ENCODE results near the gene ATF7. TPM values are rescaled to one million over a fixed set of nuclear protein-coding genes. Genes with fewer than 3 reads are reported as not detected.
A peak's percentile ranks its signal among the peaks of the same experiment; 100 is the strongest.
"Not testable (repeated sequence)": the region's sequence is repeated elsewhere in the genome, so short reads cannot be mapped to it uniquely, and the experiment has no call there.

The ATF7 gene
- total and polyA plus RNA-seq, 2 experiments from 2014 or later, result 12.8 to 21.5 TPM

DNA sequence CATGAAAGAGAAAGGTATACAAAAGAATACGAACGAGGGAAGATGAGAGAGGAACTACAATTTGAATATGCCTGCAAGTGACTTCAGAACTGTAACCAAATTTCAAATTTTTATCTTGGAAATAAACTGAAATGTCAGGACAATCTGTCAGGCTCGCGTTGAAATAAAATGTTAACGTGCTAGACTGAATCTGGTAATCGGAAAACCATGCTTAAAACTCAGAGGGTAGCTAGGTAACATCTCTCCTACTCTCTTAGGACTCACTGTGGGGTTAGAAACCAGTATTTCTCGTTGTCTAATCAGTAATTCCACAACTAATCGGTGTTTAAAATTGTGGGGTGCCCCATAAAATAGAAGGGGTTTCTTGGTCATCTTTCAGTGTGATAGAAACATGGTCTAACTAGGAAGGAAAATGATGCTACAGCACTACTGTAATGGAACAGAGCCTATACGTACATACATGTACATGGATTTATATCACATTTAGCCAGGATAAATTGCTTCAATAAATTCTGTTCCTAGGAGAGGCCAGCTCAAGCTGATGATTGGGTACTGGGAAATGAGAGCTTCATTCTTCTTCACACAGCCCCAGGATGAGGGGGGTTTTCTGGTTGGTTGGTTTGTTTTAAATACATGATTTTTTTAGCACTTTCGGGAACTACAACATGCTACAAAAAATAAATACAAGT is 23.9 kb downstream of the ATF7 start:
- no peak overlapping the region for H3K4me2 ChIP-seq (ENCODE audit: unreplicated experiment)
- no peak overlapping the region for H3K27ac ChIP-seq
- no peaks in the 10 kb centered on the region for H3K27me3 ChIP-seq (replicated peaks; ENCODE audit: insufficient read depth)
- no peaks in the 10 kb centered on the region for H3K9me2 ChIP-seq (ENCODE audit: insufficient read depth)
- peaks cover 85% of the 10 kb centered on the region for H3K79me2 ChIP-seq (ENCODE audit: insufficient read depth)
- 87 to 91% methylated on average over 10 of the region's 10 CpGs for WGBS, 2 experiments (ENCODE audit: low coverage in 1 of 2, low lambda C conversion rate in 2 of 2, missing lambda C conversion rate in 2 of 2)
- H3F3A ChIP-seq (ENCODE audit: insufficient read depth), result peaks cover 5% of the 10 kb centered on the region; the same call in 1 of the 2 replicates
- in situ Hi-C loops (cut with MboI), result no loop called here
- 0 out of 2 replicates have a peak, but pooled peaks cover 3% of the 10 kb centered on the region for H4K20me1 ChIP-seq (ENCODE audit: insufficient read depth)
- no peak overlapping the region for H3K9ac ChIP-seq
- no peak overlapping the region for H3K4me3 ChIP-seq
- no peak overlapping the region for H2AFZ ChIP-seq
- H3K9me3 ChIP-seq (ENCODE audit: low read depth), result no peaks in the 10 kb centered on the region
- TF ChIP-seq EZH2phosphoT487 (IDR thresholded peaks at IDR 0.05; ENCODE audit: insufficient read depth, low read depth), result no peak
- TF ChIP-seq EZH2 (IDR thresholded peaks at IDR 0.05; ENCODE audit: insufficient read depth, poor library complexity, severe bottlenecking), result no peak
- H3K4me1 ChIP-seq (ENCODE audit: insufficient read depth), result peaks cover 10% of the 10 kb centered on the region; the same call in 1 of the 2 replicates
- DNase-seq, result no peak
- 0 out of 2 replicates have a peak, but pooled peaks cover 11% of the 10 kb centered on the region for H3K36me3 ChIP-seq (ENCODE audit: low read depth)

DNA sequence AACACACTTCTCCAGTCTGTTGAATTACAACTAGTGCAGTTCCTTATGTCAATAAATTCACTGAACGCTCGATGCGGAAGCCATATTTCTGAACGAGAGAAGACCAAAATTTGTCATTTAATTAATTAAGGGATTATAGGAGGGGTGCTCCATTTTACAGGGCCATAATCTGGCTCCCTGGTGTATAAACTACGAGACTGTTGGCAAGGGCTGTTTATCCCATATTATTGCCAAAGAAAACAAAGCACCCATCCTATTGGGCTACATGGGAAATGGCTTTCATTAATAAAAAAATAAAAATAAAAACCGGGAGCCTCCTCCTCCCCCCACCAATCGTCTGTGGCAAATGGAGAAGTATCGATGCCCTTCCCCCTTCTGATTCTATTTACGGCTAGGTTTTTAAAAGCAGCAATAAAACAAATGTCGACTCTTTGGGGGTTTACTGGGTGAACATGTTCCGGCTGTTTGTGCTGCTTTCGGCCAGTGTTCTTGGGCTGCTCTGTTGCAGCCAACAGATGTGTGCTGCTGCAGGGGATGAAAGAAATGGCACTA is 24.8 kb downstream of the ATF7 start:
- H3K36me3 ChIP-seq (ENCODE audit: low read depth), result 0 out of 2 replicates have a peak, but pooled peaks cover 11% of the 10 kb centered on the region
- no peak for TF ChIP-seq EZH2 (IDR thresholded peaks at IDR 0.05; ENCODE audit: insufficient read depth, poor library complexity, severe bottlenecking)
- TF ChIP-seq EZH2phosphoT487 (IDR thresholded peaks at IDR 0.05; ENCODE audit: insufficient read depth, low read depth), result no peak
- no peaks in the 10 kb centered on the region for H3K27me3 ChIP-seq (replicated peaks; ENCODE audit: insufficient read depth)
- H3K9ac ChIP-seq, result no peak overlapping the region
- no peaks in the 10 kb centered on the region for H3K9me2 ChIP-seq (ENCODE audit: insufficient read depth)
- in situ Hi-C loops (cut with MboI), result no loop called here
- no peak for DNase-seq
- peaks cover 90% of the 10 kb centered on the region for H3K79me2 ChIP-seq (ENCODE audit: insufficient read depth)
- H4K20me1 ChIP-seq (ENCODE audit: insufficient read depth), result 0 out of 2 replicates have a peak, but pooled peaks cover 3% of the 10 kb centered on the region
- no peak overlapping the region for H3K4me2 ChIP-seq (ENCODE audit: unreplicated experiment)
- WGBS, 2 experiments (ENCODE audit: low coverage in 1 of 2, low lambda C conversion rate in 2 of 2, missing lambda C conversion rate in 2 of 2), result 49 to 50% methylated on average over 12 of the region's 12 CpGs
- no peaks in the 10 kb centered on the region for H3K9me3 ChIP-seq (ENCODE audit: low read depth)
- H2AFZ ChIP-seq, result no peak overlapping the region
- H3K4me3 ChIP-seq, result no peak overlapping the region
- H3K4me1 ChIP-seq (ENCODE audit: insufficient read depth), result peaks cover 10% of the 10 kb centered on the region; the same call in 1 of the 2 replicates
- H3F3A ChIP-seq (ENCODE audit: insufficient read depth), result peaks cover 5% of the 10 kb centered on the region; the same call in 1 of the 2 replicates
- no peak overlapping the region for H3K27ac ChIP-seq

DNA sequence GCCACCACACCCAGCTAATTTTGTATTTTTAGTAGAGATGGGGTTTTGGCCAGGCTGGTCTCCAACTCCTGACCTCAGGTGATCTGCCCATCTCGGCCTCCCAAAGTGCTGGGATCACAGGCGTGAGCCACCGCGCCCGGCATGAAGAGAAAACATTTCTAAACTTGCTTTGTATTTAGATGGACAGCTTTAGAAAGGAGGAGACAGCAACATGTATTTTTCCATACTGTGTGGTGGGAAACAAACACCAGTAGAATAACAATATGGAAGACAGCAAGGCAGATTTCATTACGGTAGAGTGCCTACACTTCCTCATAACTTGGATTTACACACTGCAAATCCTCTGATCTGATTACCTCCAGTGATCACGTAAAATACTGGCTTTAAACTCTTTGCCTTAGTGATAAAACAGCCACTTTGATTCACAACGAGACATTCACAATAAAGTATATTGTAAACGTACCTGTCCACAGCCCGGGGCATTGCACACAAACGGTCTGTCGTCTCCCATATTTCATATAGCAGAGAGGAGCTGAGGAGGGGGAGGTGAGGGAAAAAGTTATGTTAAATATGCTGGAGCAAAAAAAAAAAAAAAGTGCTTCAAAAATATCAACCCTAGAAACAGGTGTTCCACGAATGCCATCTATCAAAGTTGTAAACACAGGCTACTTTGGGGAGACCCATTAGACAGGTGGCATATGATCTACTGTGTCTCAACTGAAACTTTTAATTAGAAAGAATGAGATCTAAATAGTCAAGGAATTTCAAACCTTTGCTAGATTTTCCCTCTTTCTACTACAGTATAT is 25.5 kb downstream of the ATF7 start:
- 0 out of 2 replicates have a peak, but pooled peaks cover 3% of the 10 kb centered on the region for H4K20me1 ChIP-seq (ENCODE audit: insufficient read depth)
- 0 out of 2 replicates have a peak, but pooled peaks cover 11% of the 10 kb centered on the region for H3K36me3 ChIP-seq (ENCODE audit: low read depth)
- H3K79me2 ChIP-seq (ENCODE audit: insufficient read depth), result peaks cover 91% of the 10 kb centered on the region
- no peaks in the 10 kb centered on the region for H3K27me3 ChIP-seq (replicated peaks; ENCODE audit: insufficient read depth)
- in situ Hi-C loops (cut with MboI), result no loop called here
- no peak for DNase-seq
- H3K4me1 ChIP-seq (ENCODE audit: insufficient read depth), result peaks cover 10% of the 10 kb centered on the region; the same call in 1 of the 2 replicates
- H3F3A ChIP-seq (ENCODE audit: insufficient read depth), result peaks cover 5% of the 10 kb centered on the region; the same call in 1 of the 2 replicates
- H3K9me3 ChIP-seq (ENCODE audit: low read depth), result no peaks in the 10 kb centered on the region
- WGBS, 2 experiments (ENCODE audit: low coverage in 1 of 2, low lambda C conversion rate in 2 of 2, missing lambda C conversion rate in 2 of 2), result 90 to 92% methylated on average over 13 of the region's 13 CpGs
- H3K9me2 ChIP-seq (ENCODE audit: insufficient read depth), result no peaks in the 10 kb centered on the region
- H3K4me3 ChIP-seq, result no peak overlapping the region
- TF ChIP-seq EZH2phosphoT487 (IDR thresholded peaks at IDR 0.05; ENCODE audit: insufficient read depth, low read depth) (no peak), EZH2 (IDR thresholded peaks at IDR 0.05; ENCODE audit: insufficient read depth, poor library complexity, severe bottlenecking) (no peak)
- no peak overlapping the region for H3K27ac ChIP-seq
- H3K9ac ChIP-seq, result no peak overlapping the region
- no peak overlapping the region for H2AFZ ChIP-seq
- no peak overlapping the region for H3K4me2 ChIP-seq (ENCODE audit: unreplicated experiment)

DNA sequence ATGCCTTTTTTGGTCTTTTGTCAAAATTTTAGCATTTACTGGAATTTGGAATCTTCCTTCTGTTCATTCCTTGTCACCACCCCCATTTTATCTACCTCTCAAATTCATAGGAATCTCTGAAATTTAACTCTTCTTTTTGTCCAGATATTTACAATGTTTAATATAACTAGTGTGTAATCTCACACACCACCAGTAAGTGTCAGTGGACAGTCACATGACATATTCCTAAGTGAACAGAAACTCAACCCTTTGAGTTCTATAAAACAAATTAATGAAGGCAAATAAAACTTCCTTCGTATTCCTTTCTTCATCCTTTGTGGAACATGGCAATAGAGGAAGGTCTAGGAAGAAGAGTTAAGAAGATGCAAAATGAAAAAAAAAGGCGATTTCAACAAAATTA is 26.6 kb downstream of the ATF7 start:
- no peak for TF ChIP-seq EZH2 (IDR thresholded peaks at IDR 0.05; ENCODE audit: insufficient read depth, poor library complexity, severe bottlenecking)
- TF ChIP-seq EZH2phosphoT487 (IDR thresholded peaks at IDR 0.05; ENCODE audit: insufficient read depth, low read depth), result no peak
- H3F3A ChIP-seq (ENCODE audit: insufficient read depth), result peaks cover 5% of the 10 kb centered on the region; the same call in 1 of the 2 replicates
- H3K79me2 ChIP-seq (ENCODE audit: insufficient read depth), result peaks cover 90% of the 10 kb centered on the region
- no peaks in the 10 kb centered on the region for H3K9me3 ChIP-seq (ENCODE audit: low read depth)
- H3K4me2 ChIP-seq (ENCODE audit: unreplicated experiment), result no peak overlapping the region
- no peak overlapping the region for H2AFZ ChIP-seq
- no peak overlapping the region for H3K9ac ChIP-seq
- 47 to 60% methylated on average over 2 of the region's 2 CpGs for WGBS, 2 experiments (ENCODE audit: low coverage in 1 of 2, low lambda C conversion rate in 2 of 2, missing lambda C conversion rate in 2 of 2)
- H3K4me3 ChIP-seq, result no peak overlapping the region
- H3K4me1 ChIP-seq (ENCODE audit: insufficient read depth), result peaks cover 10% of the 10 kb centered on the region; the same call in 1 of the 2 replicates
- peak; percentile 40 for DNase-seq
- in situ Hi-C loops (cut with MboI), result no loop called here
- no peak overlapping the region for H3K27ac ChIP-seq
- H4K20me1 ChIP-seq (ENCODE audit: insufficient read depth), result 0 out of 2 replicates have a peak, but pooled peaks cover 3% of the 10 kb centered on the region
- H3K9me2 ChIP-seq (ENCODE audit: insufficient read depth), result no peaks in the 10 kb centered on the region
- H3K27me3 ChIP-seq (replicated peaks; ENCODE audit: insufficient read depth), result no peaks in the 10 kb centered on the region
- H3K36me3 ChIP-seq (ENCODE audit: low read depth), result 0 out of 2 replicates have a peak, but pooled peaks cover 11% of the 10 kb centered on the region

DNA sequence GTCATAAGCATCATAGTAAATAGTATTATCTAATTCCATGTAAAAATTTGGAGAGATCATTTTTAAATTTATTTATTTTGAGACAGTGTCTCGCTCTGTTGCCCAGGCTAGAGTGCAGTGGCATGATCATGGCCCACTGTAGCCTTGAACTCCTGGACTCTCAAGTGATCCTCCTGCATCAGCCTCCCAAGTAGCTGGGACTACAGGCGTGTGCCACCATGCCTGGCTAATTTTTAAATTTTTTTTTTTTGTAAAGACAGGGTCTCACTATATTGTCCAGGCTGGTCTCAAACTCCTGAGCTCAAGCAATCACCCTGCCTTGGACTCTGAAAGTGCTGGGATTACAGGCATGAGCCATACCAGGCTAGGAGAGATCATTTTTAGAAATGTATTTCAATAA is 27.2 kb downstream of the ATF7 start:
- not testable (repeated sequence) for DNase-seq

More for the DNA sequence above, 27.2 kb downstream of the ATF7 start:
- in situ Hi-C loops (cut with MboI); H4K20me1 ChIP-seq (ENCODE audit: insufficient read depth); H3F3A ChIP-seq (ENCODE audit: insufficient read depth); H3K9me3 ChIP-seq (ENCODE audit: low read depth); H3K9ac ChIP-seq; H3K27ac ChIP-seq; H3K4me3 ChIP-seq; H2AFZ ChIP-seq; H3K4me1 ChIP-seq (ENCODE audit: insufficient read depth); H3K9me2 ChIP-seq (ENCODE audit: insufficient read depth); H3K4me2 ChIP-seq (ENCODE audit: unreplicated experiment); H3K27me3 ChIP-seq (replicated peaks; ENCODE audit: insufficient read depth): not testable (repeated sequence)
- peaks cover 90% of the 10 kb centered on the region for H3K79me2 ChIP-seq (ENCODE audit: insufficient read depth)
- 0 out of 2 replicates have a peak, but pooled peaks cover 11% of the 10 kb centered on the region for H3K36me3 ChIP-seq (ENCODE audit: low read depth)
- WGBS, 2 experiments (ENCODE audit: low coverage in 1 of 2, low lambda C conversion rate in 2 of 2, missing lambda C conversion rate in 2 of 2), result 98 to 100% methylated on average over 2 of the region's 2 CpGs

Measured in GM23248 (cell line).